H1 (cell line): Measurements from ENCODE around the gene SWT1. TPM values are rescaled to one million over a fixed set of nuclear protein-coding genes. Genes with fewer than 3 reads are reported as not detected.

ENCODE experiments used
- CTCF ChIA-PET: fragments of 300-600 bp; sonication (Branson Sonifier 250); formaldehyde crosslinking; loops from one replicate; lab custom pipeline; 2021; ENCODE audit not compliant: partially characterized antibody; lab: Charles Lee
- POLR2A ChIA-PET: fragments of 300-600 bp; sonication (Branson Sonifier 250); formaldehyde crosslinking; loops from one replicate; lab custom pipeline; 2021; ENCODE audit warnings: inconsistent platforms; ENCODE audit not compliant: partially characterized antibody; lab: Charles Lee
- DNase-seq, 2 experiments: peaks; one replicate each; pipeline versions ENCODE4 v3.0.0 to v3.0.0-alpha.2; 2010 to 2022; ENCODE audit warnings: low spot score in 2 of 2, low read depth in 1 of 2, mixed read lengths in 1 of 2
- FAIRE-seq: peaks from 2 replicates; lab custom pipeline; 2011; peaks lifted over from hg19 to GRCh38; lab: Jason Lieb, UNC
- H2AFZ ChIP-seq: 2 replicates; pipeline ENCODE4 v1.8.1; 2012; ENCODE audit warnings: low read length, inconsistent platforms
- H2AK5ac ChIP-seq: 2 replicates; pipeline ENCODE4 v1.6.1; 2013; ENCODE audit warnings: low read depth, low read length
- H2BK120ac ChIP-seq: replicated peaks from 2 replicates; pipeline ENCODE3; 2013; ENCODE audit warnings: low read depth, low read length, inconsistent platforms
- H2BK12ac ChIP-seq: 2 replicates; pipeline ENCODE4 v1.6.1; 2013; ENCODE audit warnings: low read depth, low read length
- H2BK15ac ChIP-seq: 2 replicates; pipeline ENCODE4 v1.6.1; 2013; ENCODE audit warnings: low read length
- H2BK20ac ChIP-seq: 2 replicates; pipeline ENCODE4 v1.6.1; 2013; ENCODE audit warnings: low read length
- H2BK5ac ChIP-seq: 2 replicates; pipeline ENCODE4 v1.6.1; 2013; ENCODE audit warnings: low read depth, low read length
- H3K14ac ChIP-seq: 2 replicates; pipeline ENCODE4 v1.6.1; 2013; ENCODE audit warnings: inconsistent platforms; ENCODE audit not compliant: insufficient read length
- H3K18ac ChIP-seq: 2 replicates; pipeline ENCODE4 v1.6.1; 2013; ENCODE audit warnings: low read length; ENCODE audit errors: extremely low read depth
- H3K23ac ChIP-seq: 2 replicates; pipeline ENCODE4 v1.6.1; 2013; ENCODE audit warnings: inconsistent platforms; ENCODE audit not compliant: insufficient read length
- H3K23me2 ChIP-seq: 2 replicates; pipeline ENCODE4 v1.6.1; 2013; ENCODE audit warnings: low read depth, low read length
- H3K27ac ChIP-seq: 2 replicates; pipeline ENCODE4 v1.6.1; 2011; ENCODE audit warnings: low read depth, low read length, inconsistent platforms
- H3K27me3 ChIP-seq, 4 experiments: replicated peaks in 1 of 4; 1 replicate in 1 of 4; 2 replicates in 3 of 4; pipeline versions ENCODE4 v1.6.1 to v1.8.1; 2011 to 2013; ENCODE audit warnings: low read length in 3 of 4, mild to moderate bottlenecking in 3 of 4, inconsistent platforms in 2 of 4, mixed read lengths in 2 of 4, moderate library complexity in 1 of 4; ENCODE audit not compliant: control insufficient read depth in 3 of 4, insufficient read depth in 3 of 4; ENCODE audit errors: extremely low read depth in 1 of 4
- H3K36me3 ChIP-seq, 4 experiments: 2 replicates each; pipeline versions ENCODE4 v1.6.1 to v1.8.1; 2011 to 2013; ENCODE audit warnings: mild to moderate bottlenecking in 4 of 4, low read length in 3 of 4, moderate library complexity in 2 of 4, control low read depth in 1 of 4, inconsistent platforms in 1 of 4; ENCODE audit not compliant: insufficient read depth in 4 of 4, control insufficient read depth in 2 of 4
- H3K4ac ChIP-seq: replicated peaks from 2 replicates; pipeline ENCODE3; 2013; ENCODE audit warnings: low read length, low read depth, mixed read lengths, inconsistent platforms; ENCODE audit not compliant: insufficient read length
- H3K4me1 ChIP-seq, 4 experiments: replicated peaks in 1 of 4; 1 replicate in 1 of 4; 2 replicates in 3 of 4; pipeline versions ENCODE4 v1.6.1 to v1.8.1; 2011 to 2013; ENCODE audit warnings: low read length in 3 of 4, inconsistent platforms in 2 of 4, mixed read lengths in 1 of 4; ENCODE audit not compliant: insufficient read depth in 4 of 4, control insufficient read depth in 3 of 4
- H3K4me2 ChIP-seq, 2 experiments: 2 replicates each; pipeline versions ENCODE4 v1.6.1 to v1.8.1; 2011 to 2013; ENCODE audit warnings: low read depth in 2 of 2, low read length in 2 of 2, control low read depth in 1 of 2, inconsistent platforms in 1 of 2, mild to moderate bottlenecking in 1 of 2; ENCODE audit not compliant: insufficient read depth in 1 of 2
- H3K4me3 ChIP-seq, 4 experiments: fragments of 200-600, 300-600 bp in 1 of 4; sonication (generic), shearing (Covaris generic), sonication (Bioruptor Twin) in 1 of 4; 2 replicates each; pipeline versions ENCODE4 v1.5.1 to v1.8.1; 2011 to 2016; ENCODE audit warnings: low read length in 4 of 4, low read depth in 3 of 4, control low read depth in 2 of 4, inconsistent platforms in 2 of 4, mild to moderate bottlenecking in 2 of 4, mixed read lengths in 1 of 4, moderate library complexity in 1 of 4; ENCODE audit not compliant: insufficient read depth in 2 of 4; ENCODE audit errors: extremely low read depth in 1 of 4
- H3K56ac ChIP-seq: replicated peaks from 2 replicates; pipeline ENCODE3; 2013; ENCODE audit warnings: low read depth, mild to moderate bottlenecking, mixed read lengths, low read length, inconsistent platforms; ENCODE audit not compliant: insufficient read length
- H3K79me1 ChIP-seq: 2 replicates; pipeline ENCODE4 v1.6.1; 2013; ENCODE audit warnings: low read depth, low read length, control low read depth
- H3K79me2 ChIP-seq, 2 experiments: 2 replicates each; pipeline versions ENCODE4 v1.6.1 to v1.8.1; 2012 to 2013; ENCODE audit warnings: low read length in 2 of 2, mild to moderate bottlenecking in 2 of 2, inconsistent platforms in 1 of 2; ENCODE audit not compliant: insufficient read depth in 2 of 2, control insufficient read depth in 1 of 2
- H3K9ac ChIP-seq, 4 experiments: replicated peaks in 1 of 4; 1 replicate in 1 of 4; 2 replicates in 3 of 4; pipeline versions ENCODE4 v1.6.1 to v1.8.1; 2011 to 2013; ENCODE audit warnings: low read depth in 3 of 4, low read length in 3 of 4, control low read depth in 2 of 4, mild to moderate bottlenecking in 2 of 4, moderate library complexity in 2 of 4, inconsistent platforms in 1 of 4; ENCODE audit errors: extremely low read depth in 1 of 4
- H3K9me3 ChIP-seq, 2 experiments: 2 replicates each; pipeline versions ENCODE4 v1.6.1 to v1.8.1; 2012 to 2013; ENCODE audit warnings: mild to moderate bottlenecking in 2 of 2, moderate library complexity in 2 of 2, control low read depth in 1 of 2, inconsistent platforms in 1 of 2, low read depth in 1 of 2, low read length in 1 of 2, mixed read lengths in 1 of 2; ENCODE audit not compliant: insufficient read depth in 2 of 2
- H4K20me1 ChIP-seq, 2 experiments: replicated peaks in 1 of 2; 2 replicates each; pipeline versions ENCODE3 to v1.8.1; 2011 to 2013; ENCODE audit warnings: inconsistent platforms in 2 of 2, low read length in 2 of 2, mild to moderate bottlenecking in 1 of 2; ENCODE audit not compliant: insufficient read depth in 2 of 2, control insufficient read depth in 1 of 2
- H4K5ac ChIP-seq: 2 replicates; pipeline ENCODE4 v1.6.1; 2013; ENCODE audit warnings: low read length, low read depth, mixed read lengths, inconsistent platforms; ENCODE audit not compliant: insufficient read length
- H4K8ac ChIP-seq: 2 replicates; pipeline ENCODE4 v1.8.0; 2013; ENCODE audit warnings: mild to moderate bottlenecking, moderate library complexity, low read length, inconsistent platforms; ENCODE audit not compliant: insufficient read depth; ENCODE audit errors: extremely low read depth
- H4K91ac ChIP-seq: replicated peaks from 2 replicates; pipeline ENCODE3; 2013; ENCODE audit warnings: low read length, mixed read lengths, inconsistent platforms; ENCODE audit not compliant: insufficient read length
- CHD1 ChIP-seq: IDR thresholded peaks from 2 replicates; pipeline ENCODE4 v1.6.1; 2012; ENCODE audit warnings: low read depth, low read length, improper control_type of control experiment
- EGR1 ChIP-seq: IDR thresholded peaks from 2 replicates; pipeline ENCODE4 v1.6.1; 2011; ENCODE audit warnings: low read depth, low read length, borderline replicate concordance
- GABPA ChIP-seq: IDR thresholded peaks from 2 replicates; pipeline ENCODE4 v1.6.1; 2011; ENCODE audit warnings: mild to moderate bottlenecking, low read length, moderate library complexity, borderline replicate concordance; ENCODE audit not compliant: insufficient read depth
- KDM4A ChIP-seq: IDR thresholded peaks from one replicate; pipeline ENCODE4 v1.7.1; 2012; ENCODE audit warnings: low read depth, mild to moderate bottlenecking, moderate library complexity, low read length, inconsistent platforms; ENCODE audit not compliant: severe bottlenecking
- POLR2A ChIP-seq, 2 experiments: IDR thresholded peaks; 1 replicate in 1 of 2; 2 replicates in 1 of 2; pipeline ENCODE4 v1.6.1; 2011; ENCODE audit warnings: low read depth in 2 of 2, low read length in 2 of 2, mild to moderate bottlenecking in 2 of 2; ENCODE audit errors: control extremely low read depth in 1 of 2
- POLR2AphosphoS5 ChIP-seq: IDR thresholded peaks from 2 replicates; pipeline ENCODE4 v1.6.1; 2011; ENCODE audit warnings: low read depth, low read length
- RNF2 ChIP-seq: fragments of 200-900, 300-1000 bp; sonication (generic); IDR thresholded peaks from 2 replicates; pipeline ENCODE4 v1.7.1; 2016; ENCODE audit warnings: borderline replicate concordance, low read depth, mild to moderate bottlenecking, antibody characterized with exemption, low read length; ENCODE audit not compliant: poor library complexity, severe bottlenecking; ENCODE audit errors: missing control alignments
- SRF ChIP-seq: IDR thresholded peaks from 2 replicates; pipeline ENCODE4 v1.6.1; 2011; ENCODE audit warnings: mild to moderate bottlenecking, low read depth, low read length, moderate library complexity
- WGBS, 2 experiments: shearing (Covaris generic) in 1 of 2; methylation state at CpG; one replicate each; pipeline versions ENCODE4 v1.1.6 to v1.1.7; 2013 to 2015; ENCODE audit warnings: low lambda C conversion rate in 2 of 2, mixed read lengths in 2 of 2, inconsistent platforms in 1 of 2, low coverage in 1 of 2, missing lambda C conversion rate in 1 of 2; ENCODE audit not compliant: insufficient replicate concordance in 2 of 2, insufficient coverage in 1 of 2, insufficient read length in 1 of 2; ENCODE audit errors: extremely low coverage in 1 of 2, missing lambda C conversion rate in 1 of 2; 5-methylcytosine and 5-hydroxymethylcytosine counted together
- polyA plus RNA-seq, 7 experiments: library from polyadenylated mRNA; depleted of rRNA in 3 of 7; stranded (reverse) in 5 of 7; unstranded in 2 of 7; fragments of >200 nt in 5 of 7; fragments of 200-250 nt in 2 of 7; gene quantifications; 1 replicate in 5 of 7; 2 replicates in 1 of 7; 4 replicates in 1 of 7; pipeline versions ENCODE4 v1.2.1 to v1.2.3, GENCODE V29; 2011 to 2013; ENCODE audit warnings: missing spikeins in 2 of 7, mixed read lengths in 2 of 7
- total RNA-seq: library from RNA; stranded (reverse); fragmentation: NEBNext Ultra II Directional; extraction: Animal tissue kit (Norgen Biotek cat#: 25700); gene quantifications from 2 replicates; pipeline ENCODE4 v1.2.1, GENCODE V29; 2021
- TF ChIP-seq, protein P1 (sequence below), 3 experiments: IDR thresholded peaks; 1 replicate in 2 of 3; 2 replicates in 1 of 3; pipeline versions ENCODE4 v1.5.1 to v1.6.1; 2011; ENCODE audit warnings: low read length in 3 of 3, mild to moderate bottlenecking in 3 of 3, inconsistent platforms in 2 of 3, low read depth in 1 of 3, moderate library complexity in 1 of 3; ENCODE audit not compliant: insufficient read depth in 1 of 3; ENCODE audit errors: control extremely low read depth in 1 of 3

The SWT1 gene
- total and polyA plus RNA-seq, 2 of the 8 experiments (the other 6 are each of a cell fraction or from before 2014, with no cell fraction given): 1.4 to 6.2 TPM

DNA sequence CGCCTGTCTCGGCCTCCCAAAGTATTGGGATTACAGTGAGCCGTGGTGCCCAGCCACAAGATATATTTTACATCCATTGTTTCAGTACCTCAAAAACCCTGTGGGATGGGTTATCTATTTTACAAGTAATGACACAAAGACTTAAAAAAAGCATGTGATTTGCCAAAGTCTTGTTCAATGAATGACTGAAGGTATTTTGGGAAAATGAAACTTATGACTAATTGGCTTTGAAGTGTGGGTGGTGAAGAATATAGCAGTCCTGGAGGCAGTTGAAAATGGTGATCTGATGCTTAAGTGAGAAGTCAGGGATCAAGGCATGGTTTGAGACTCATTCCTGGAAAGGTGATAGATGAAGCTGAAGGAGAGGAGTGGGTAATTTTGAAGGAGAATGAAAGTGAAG is 3.0 kb downstream of the SWT1 start:
- no peak overlapping the region for H2BK120ac ChIP-seq
- no peak overlapping the region for H2BK20ac ChIP-seq
- H3K18ac ChIP-seq: no peak overlapping the region
- H3K79me1 ChIP-seq: no peaks in the 10 kb centered on the region
- H3K4me3 ChIP-seq: no peak overlapping the region
- H3K9me3 ChIP-seq: no peaks in the 10 kb centered on the region
- H2AK5ac ChIP-seq: no peak overlapping the region
- H3K36me3 ChIP-seq: no peaks in the 10 kb centered on the region
- H2AFZ ChIP-seq: no peak overlapping the region
- H3K79me2 ChIP-seq: peaks cover 0 to 9% of the 10 kb centered on the region in 2 experiments; a peak in 2 of 4 replicates
- H3K27me3 ChIP-seq: no peaks in the 10 kb centered on the region
- no peak overlapping the region for H2BK5ac ChIP-seq
- no peak overlapping the region for H3K9ac ChIP-seq
- no peak overlapping the region for H3K56ac ChIP-seq
- H3K23me2 ChIP-seq: peaks cover 13% of the 10 kb centered on the region
- TF ChIP-seq POLR2A (IDR thresholded peaks at IDR 0.05; ENCODE audit: control extremely low read depth in 1 of 2, low read depth in 2 of 2, low read length in 2 of 2) (no peak), GABPA (no peak), RNF2 (no peak), EGR1 (no peak), KDM4A (no peak), CHD1 (no peak), POLR2AphosphoS5 (no peak), SRF (no peak)
- TF ChIP-seq, protein P1, sequence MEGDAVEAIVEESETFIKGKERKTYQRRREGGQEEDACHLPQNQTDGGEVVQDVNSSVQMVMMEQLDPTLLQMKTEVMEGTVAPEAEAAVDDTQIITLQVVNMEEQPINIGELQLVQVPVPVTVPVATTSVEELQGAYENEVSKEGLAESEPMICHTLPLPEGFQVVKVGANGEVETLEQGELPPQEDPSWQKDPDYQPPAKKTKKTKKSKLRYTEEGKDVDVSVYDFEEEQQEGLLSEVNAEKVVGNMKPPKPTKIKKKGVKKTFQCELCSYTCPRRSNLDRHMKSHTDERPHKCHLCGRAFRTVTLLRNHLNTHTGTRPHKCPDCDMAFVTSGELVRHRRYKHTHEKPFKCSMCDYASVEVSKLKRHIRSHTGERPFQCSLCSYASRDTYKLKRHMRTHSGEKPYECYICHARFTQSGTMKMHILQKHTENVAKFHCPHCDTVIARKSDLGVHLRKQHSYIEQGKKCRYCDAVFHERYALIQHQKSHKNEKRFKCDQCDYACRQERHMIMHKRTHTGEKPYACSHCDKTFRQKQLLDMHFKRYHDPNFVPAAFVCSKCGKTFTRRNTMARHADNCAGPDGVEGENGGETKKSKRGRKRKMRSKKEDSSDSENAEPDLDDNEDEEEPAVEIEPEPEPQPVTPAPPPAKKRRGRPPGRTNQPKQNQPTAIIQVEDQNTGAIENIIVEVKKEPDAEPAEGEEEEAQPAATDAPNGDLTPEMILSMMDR (IDR thresholded peaks at IDR 0.05; ENCODE audit: control extremely low read depth in 1 of 3, insufficient read depth in 1 of 3, low read depth in 1 of 3, low read length in 3 of 3): no peak
- H3K27ac ChIP-seq: no peak overlapping the region
- DNase-seq (no peak), FAIRE-seq (no peak)
- no peak overlapping the region for H3K23ac ChIP-seq
- H3K4me1 ChIP-seq: no peaks in the 10 kb centered on the region; a peak in 3 of 7 replicates
- no peak overlapping the region for H3K4ac ChIP-seq
- no peak overlapping the region for H2BK15ac ChIP-seq
- H2BK12ac ChIP-seq: no peak overlapping the region
- H4K20me1 ChIP-seq: no peaks in the 10 kb centered on the region
- H4K91ac ChIP-seq: no peak overlapping the region
- CTCF ChIA-PET: interaction anchor here (8.0 kb wide), 1 partner anchor 10 kb away, joined by 60 read pairs; no protein-coding TSS in a partner anchor
- no peak overlapping the region for H4K5ac ChIP-seq
- H3K14ac ChIP-seq: no peak overlapping the region
- WGBS, 2 experiments: 94% methylated on average over 3 of the region's 3 CpGs; no CpG with 5 or more reads in 1 of the 2 experiments
- POLR2A ChIA-PET: interaction anchor here (0.7 kb wide), 1 partner anchor 340 kb away, joined by 3 read pairs; no protein-coding TSS in a partner anchor
- no peak overlapping the region for H4K8ac ChIP-seq
- H3K4me2 ChIP-seq: no peak overlapping the region
